ENCODE results near the gene PLPPR5. TPM values are rescaled to one million over a fixed set of nuclear protein-coding genes. Genes with fewer than 3 reads are reported as not detected.

The PLPPR5 gene
- total RNA-seq, 3 donors from 2014 or later (not counting 1 experiment from before 2014, with no cell fraction given) = not detected

- no peak overlapping the region for H3K27ac Mint-ChIP-seq
These were observed 879 bp upstream of the PLPPR5 start for GRCh38 chr1:99005537-99005942.

GRCh38 chr1:99004254-99004860 is 304 bp downstream of the PLPPR5 start:
- Histone ChIP-seq H3K4me1 (ENCODE audit: control insufficient read depth, insufficient read depth, low read length) (peaks cover 12% of the 10 kb centered on the region), H3K9me3 (ENCODE audit: control insufficient read depth, insufficient read depth, low read length) (no peaks in the 10 kb centered on the region), H3K27ac (ENCODE audit: low read length) (no peak overlapping the region), H3K27me3 (ENCODE audit: control insufficient read depth, insufficient read depth, low read length) (peaks cover 18% of the 10 kb centered on the region), H3K36me3 (ENCODE audit: control insufficient read depth, insufficient read depth, low read length) (no peaks in the 10 kb centered on the region), H3K4me3 (ENCODE audit: low read length) (no peak overlapping the region)
- Mint-ChIP-seq H3K36me3 (no peaks in the 10 kb centered on the region), H3K27ac (no peak overlapping the region), H3K27me3 (ENCODE audit: low read depth in 2 of 2) (peaks cover 12 to 51% of the 10 kb centered on the region in 2 donors), H3K4me1 (no peaks in the 10 kb centered on the region), H3K9me3 (peaks cover 0 to 2% of the 10 kb centered on the region in 2 donors), H3K4me3 (no peak overlapping the region)
- TF ChIP-seq CTCF (IDR thresholded peaks at IDR 0.05) = no peak
- intact Hi-C loops (cut with micrococcal nuclease) = no loop called here
- DNase-seq (peak in 1 of 2 donors; percentile 44), ATAC-seq (peak in 1 of 3 donors; percentile 42)
- 4% methylated on average over 66 of the region's 66 CpGs for WGBS (ENCODE audit: insufficient coverage)

More at GRCh38 chr1:99005537-99005942, 879 bp upstream of the PLPPR5 start:
- ATAC-seq = no peak
- Histone ChIP-seq H3K27ac (ENCODE audit: low read length) (no peak overlapping the region), H3K36me3 (ENCODE audit: control insufficient read depth, insufficient read depth, low read length) (no peaks in the 10 kb centered on the region), H3K27me3 (ENCODE audit: control insufficient read depth, insufficient read depth, low read length) (peaks cover 18% of the 10 kb centered on the region), H3K4me1 (ENCODE audit: control insufficient read depth, insufficient read depth, low read length) (peaks cover 12% of the 10 kb centered on the region), H3K4me3 (ENCODE audit: low read length) (no peak overlapping the region), H3K9me3 (ENCODE audit: control insufficient read depth, insufficient read depth, low read length) (no peaks in the 10 kb centered on the region)
- no peak for TF ChIP-seq CTCF (IDR thresholded peaks at IDR 0.05)
- Mint-ChIP-seq H3K36me3 (no peaks in the 10 kb centered on the region), H3K4me1 (no peaks in the 10 kb centered on the region), H3K4me3 (peak overlapping the region; percentile 47), H3K9me3 (peaks cover 0 to under 1% of the 10 kb centered on the region in 2 donors), H3K27me3 (ENCODE audit: low read depth in 2 of 2) (peaks cover 12 to 51% of the 10 kb centered on the region in 2 donors)
- intact Hi-C loops (cut with micrococcal nuclease) = no loop called here
- DNase-seq = no peak
- 45% methylated on average over 8 of the region's 8 CpGs for WGBS (ENCODE audit: insufficient coverage)

GRCh38 chr1:99003581-99004253 is 944 bp downstream of the PLPPR5 start:
- no peak overlapping the region for H3K27ac ChIP-seq (ENCODE audit: low read length)
- H3K36me3 ChIP-seq (ENCODE audit: control insufficient read depth, insufficient read depth, low read length) = no peaks in the 10 kb centered on the region
- Mint-ChIP-seq H3K36me3 (no peaks in the 10 kb centered on the region), H3K27me3 (ENCODE audit: low read depth in 2 of 2) (peaks cover 12 to 51% of the 10 kb centered on the region in 2 donors), H3K4me1 (no peaks in the 10 kb centered on the region), H3K4me3 (no peak overlapping the region), H3K27ac (no peak overlapping the region), H3K9me3 (peaks cover 0 to 2% of the 10 kb centered on the region in 2 donors)
- H3K9me3 ChIP-seq (ENCODE audit: control insufficient read depth, insufficient read depth, low read length) = no peaks in the 10 kb centered on the region
- no peak for TF ChIP-seq CTCF (IDR thresholded peaks at IDR 0.05)
- ATAC-seq = no peak
- 27% methylated on average over 12 of the region's 20 CpGs for WGBS (ENCODE audit: insufficient coverage)
- peaks cover 12% of the 10 kb centered on the region for H3K4me1 ChIP-seq (ENCODE audit: control insufficient read depth, insufficient read depth, low read length)
- intact Hi-C loops (cut with micrococcal nuclease) = no loop called here
- peaks cover 18% of the 10 kb centered on the region for H3K27me3 ChIP-seq (ENCODE audit: control insufficient read depth, insufficient read depth, low read length)
- H3K4me3 ChIP-seq (ENCODE audit: low read length) = no peak overlapping the region
- no peak for DNase-seq

Measured in natural killer cell (primary cell).